UCSD-AML1 (cell line): ENCODE results near the gene PRKG1.

Source experiments
- DNase-seq: peaks from one replicate; lab custom pipeline; 2025; ENCODE audit not compliant: unreplicated experiment; lab: John Stamatoyannopoulos, UW

The PRKG1 gene

GRCh38 chr10:51783941-51784340 lies 709.7 kb downstream of the PRKG1 start:
- no peak for DNase-seq

GRCh38 chr10:51786016-51786683 lies 711.9 kb downstream of the PRKG1 start:
- no peak for DNase-seq

GRCh38 chr10:51786684-51787035 lies 712.4 kb downstream of the PRKG1 start:
- no peak for DNase-seq

- no peak for DNase-seq
Measured at GRCh38 chr10:51788273-51788672, 714.0 kb downstream of the PRKG1 start.

GRCh38 chr10:51789118-51789517 lies 714.8 kb downstream of the PRKG1 start:
- no peak for DNase-seq

GRCh38 chr10:51789903-51790302 lies 715.6 kb downstream of the PRKG1 start:
- DNase-seq = no peak

- no peak for DNase-seq
Measured at GRCh38 chr10:51792678-51793077, 718.4 kb downstream of the PRKG1 start.

GRCh38 chr10:51800121-51800520 lies 725.8 kb downstream of the PRKG1 start:
- no peak for DNase-seq

GRCh38 chr10:51800725-51801424 lies 726.6 kb downstream of the PRKG1 start:
- no peak for DNase-seq

- DNase-seq = no peak
Measured at GRCh38 chr10:51802030-51802429, 727.7 kb downstream of the PRKG1 start.

GRCh38 chr10:51804866-51805265 lies 730.6 kb downstream of the PRKG1 start:
- no peak for DNase-seq

- no peak for DNase-seq
Measured at GRCh38 chr10:51806079-51806835, 732.0 kb downstream of the PRKG1 start.

GRCh38 chr10:51808187-51808586 lies 733.9 kb downstream of the PRKG1 start:
- no peak for DNase-seq

- no peak for DNase-seq
Measured at GRCh38 chr10:51815723-51816122, 741.4 kb downstream of the PRKG1 start.

GRCh38 chr10:51821045-51821444 lies 746.8 kb downstream of the PRKG1 start:
- no peak for DNase-seq

GRCh38 chr10:51821745-51822144 lies 747.5 kb downstream of the PRKG1 start:
- DNase-seq = no peak

- no peak for DNase-seq
Measured at GRCh38 chr10:51832652-51833383, 758.5 kb downstream of the PRKG1 start.

GRCh38 chr10:51834548-51834947 lies 760.3 kb downstream of the PRKG1 start:
- no peak for DNase-seq

- DNase-seq = no peak
Measured at GRCh38 chr10:51838471-51838870, 764.2 kb downstream of the PRKG1 start.

GRCh38 chr10:51843966-51844365 lies 769.7 kb downstream of the PRKG1 start:
- no peak for DNase-seq

GRCh38 chr10:51846856-51847506 lies 772.7 kb downstream of the PRKG1 start:
- DNase-seq = no peak
